Activated CD4-positive, alpha-beta T cell treated with anti-CD3 and anti-CD28 coated beads, Interleukin-2, amount 50 U/mL, for 24 hours (primary cell): Measurements from ENCODE around the gene LYVE1.

Source experiments
- DNase-seq, 2 donors: peaks; one replicate each; pipeline ENCODE4 v3.0.0-alpha.2; 2020; ENCODE audit warnings: low read depth in 1 of 2, low spot score in 1 of 2

Gene LYVE1

DNA sequence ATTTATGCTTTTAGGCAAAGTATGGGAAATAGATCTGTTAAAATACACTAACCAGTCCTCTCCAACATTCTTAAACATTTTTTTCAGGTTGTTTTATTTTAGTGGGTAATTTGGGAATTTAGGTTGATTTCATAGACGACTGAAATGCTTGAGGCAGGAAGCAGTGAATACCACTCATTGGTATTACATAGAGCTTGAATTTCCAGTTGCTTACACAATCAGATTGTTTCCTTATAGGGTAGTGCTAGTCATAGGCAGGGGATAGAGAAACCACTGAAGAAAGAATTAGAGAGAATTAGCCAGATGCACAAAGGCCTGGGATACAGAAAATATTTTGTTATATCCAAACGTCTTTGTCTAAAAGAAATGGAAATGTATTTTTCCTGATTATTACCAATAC lies 23.9 kb upstream of the LYVE1 start:
- no peak for DNase-seq

DNA sequence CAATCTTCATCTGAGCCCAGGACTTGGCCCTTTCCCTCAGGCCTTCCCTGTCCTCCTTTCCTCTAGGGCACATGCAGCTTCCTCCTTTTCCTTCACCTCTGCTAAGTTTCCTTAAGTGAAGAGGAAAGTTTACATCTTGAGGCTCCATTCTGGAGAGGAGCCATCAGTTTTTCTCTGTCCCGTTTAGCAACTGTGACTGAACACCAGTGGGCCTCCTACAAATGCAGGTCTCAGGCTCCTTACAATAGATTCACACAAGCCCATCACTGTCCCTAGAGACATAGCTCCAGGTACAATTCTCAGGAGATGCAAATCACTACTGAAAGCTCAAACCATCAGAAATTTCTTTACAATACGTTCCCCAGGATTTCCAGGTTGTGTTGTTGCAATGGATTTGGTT lies 23.3 kb upstream of the LYVE1 start:
- DNase-seq, result no peak

DNA sequence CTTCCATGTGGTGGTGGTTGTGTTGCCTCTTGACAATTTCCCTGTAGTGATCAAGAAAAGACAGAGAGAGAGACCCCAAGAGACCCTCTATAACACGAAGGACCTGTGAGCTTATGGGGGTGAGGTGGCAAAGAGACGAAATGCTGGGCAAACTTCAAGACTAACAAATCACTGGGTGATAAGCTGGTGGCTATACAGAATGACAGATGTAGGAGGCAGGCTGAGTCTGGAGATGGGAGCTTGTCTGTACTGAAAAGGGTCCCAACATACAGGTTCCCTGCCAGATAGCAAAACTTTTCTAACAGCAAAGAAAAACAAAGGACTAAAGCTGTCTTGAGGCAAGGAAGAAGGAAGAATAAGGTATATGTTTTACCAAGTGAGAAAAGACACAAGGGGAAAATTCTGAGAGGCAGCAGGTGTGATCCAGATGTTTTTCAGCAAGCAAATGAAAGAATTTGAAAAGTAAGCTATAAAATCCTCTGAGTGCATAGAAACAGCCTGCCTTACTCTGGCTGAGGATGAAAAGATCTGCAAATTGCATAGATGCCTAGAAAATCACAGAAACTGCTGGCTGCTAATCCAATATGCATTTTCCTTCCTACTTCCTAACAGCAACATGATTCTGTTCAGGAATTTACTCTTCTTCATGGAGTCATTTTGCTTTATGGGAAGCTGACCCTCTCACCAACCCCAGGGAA lies 21.9 kb upstream of the LYVE1 start:
- no peak for DNase-seq

DNA sequence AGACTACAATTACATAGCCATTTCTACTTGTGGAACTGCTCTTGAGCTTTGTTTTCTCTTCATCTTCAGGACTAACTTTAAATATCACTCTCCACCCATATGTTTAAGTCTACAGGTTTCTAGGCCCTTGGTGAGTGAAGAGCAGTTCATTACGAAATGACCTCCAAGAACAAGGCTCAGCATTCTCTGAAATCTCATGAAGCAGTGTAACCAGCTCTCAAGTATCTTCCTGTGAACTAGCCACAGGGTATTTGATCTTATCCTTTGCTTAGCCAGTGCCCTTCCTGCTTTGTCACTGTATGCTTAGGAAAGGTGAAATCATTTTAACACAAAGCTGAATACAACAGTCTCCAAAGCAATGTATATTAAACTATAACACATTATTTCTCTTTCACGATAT lies 20.4 kb upstream of the LYVE1 start:
- no peak for DNase-seq

DNA sequence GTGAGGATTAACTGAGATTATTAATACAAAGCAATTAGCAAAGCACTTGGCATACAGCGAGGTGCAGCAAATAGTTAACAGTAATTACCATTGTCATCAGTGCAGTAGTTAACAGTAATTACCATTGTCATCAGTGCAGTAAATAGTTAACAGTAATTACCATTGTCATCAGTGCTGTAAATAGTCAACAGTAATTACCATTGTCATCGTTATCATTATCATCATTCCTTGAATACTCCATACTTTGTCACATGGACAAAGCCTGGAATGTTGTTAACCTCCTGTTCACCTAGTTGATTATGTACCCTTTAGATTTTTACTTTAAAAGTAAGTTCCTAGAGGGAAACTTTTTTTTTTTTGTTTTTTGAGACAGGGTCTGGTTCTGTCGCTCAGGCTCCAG lies 19.5 kb upstream of the LYVE1 start:
- DNase-seq, result no peak

DNA sequence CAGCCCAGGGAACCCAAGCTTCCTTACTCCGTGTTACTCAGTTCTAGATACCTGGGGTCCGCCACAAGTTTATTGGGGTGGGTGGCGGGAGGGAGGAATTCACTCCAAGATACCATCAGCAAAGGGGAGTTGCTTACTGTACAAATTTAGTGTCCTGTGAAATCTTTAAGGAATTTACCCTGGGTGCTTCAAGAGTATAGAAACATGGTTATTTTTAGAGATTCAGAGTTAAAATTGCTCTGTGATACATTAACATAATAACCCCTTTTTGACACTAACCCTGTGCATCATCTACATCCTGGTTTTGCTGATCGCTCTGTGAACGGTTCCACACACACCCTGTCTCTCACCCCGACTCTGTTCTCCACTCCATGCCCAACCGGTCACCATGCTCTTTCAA lies 18.9 kb upstream of the LYVE1 start:
- no peak for DNase-seq

DNA sequence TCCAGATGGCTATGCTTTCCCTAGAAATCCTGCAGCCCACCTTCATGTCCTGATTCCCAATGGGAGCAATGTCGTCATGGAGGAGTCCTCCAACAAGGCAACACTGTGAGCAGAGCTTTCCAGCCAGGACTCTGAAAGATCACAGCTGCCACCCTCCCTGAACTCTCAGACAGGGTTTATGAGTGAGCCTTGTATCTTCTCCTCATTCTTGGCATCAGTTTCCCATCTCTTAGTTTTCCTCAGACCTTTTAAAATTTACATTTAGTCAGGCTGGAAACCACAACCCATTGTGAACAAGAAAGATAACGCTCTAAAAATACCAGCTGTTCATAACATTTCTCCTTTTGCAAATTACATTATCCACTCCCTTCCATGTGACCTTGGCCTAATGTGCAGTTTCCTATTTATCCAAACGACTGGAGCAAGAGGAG lies 15.6 kb upstream of the LYVE1 start:
- DNase-seq, result no peak

DNA sequence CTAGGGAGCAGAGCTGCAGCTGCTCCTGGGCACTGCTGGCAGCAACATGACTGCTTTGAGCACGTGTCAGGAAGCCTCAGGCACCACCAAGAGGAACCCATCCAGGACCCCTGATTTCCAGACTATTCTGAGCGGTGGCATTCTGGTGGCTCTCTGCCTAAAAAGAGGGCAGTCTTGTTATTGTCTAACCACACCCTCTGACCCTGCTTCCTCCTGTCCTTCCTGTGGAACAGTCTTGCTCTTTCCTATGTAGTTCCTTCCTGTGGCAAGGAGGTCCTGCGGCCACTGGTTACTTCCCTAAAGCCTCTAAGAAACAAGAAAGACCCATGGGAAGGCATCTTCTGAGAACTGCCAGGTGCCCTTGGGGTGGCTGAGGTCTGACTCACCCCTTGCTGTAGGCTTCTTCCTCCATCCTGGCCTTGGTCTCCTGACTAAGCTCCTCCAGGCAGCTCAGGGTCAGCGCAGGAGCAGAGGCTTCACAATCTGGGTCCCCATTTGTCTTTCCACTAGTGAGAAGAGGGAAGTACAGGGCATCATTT lies 13.1 kb upstream of the LYVE1 start:
- no peak for DNase-seq

DNA sequence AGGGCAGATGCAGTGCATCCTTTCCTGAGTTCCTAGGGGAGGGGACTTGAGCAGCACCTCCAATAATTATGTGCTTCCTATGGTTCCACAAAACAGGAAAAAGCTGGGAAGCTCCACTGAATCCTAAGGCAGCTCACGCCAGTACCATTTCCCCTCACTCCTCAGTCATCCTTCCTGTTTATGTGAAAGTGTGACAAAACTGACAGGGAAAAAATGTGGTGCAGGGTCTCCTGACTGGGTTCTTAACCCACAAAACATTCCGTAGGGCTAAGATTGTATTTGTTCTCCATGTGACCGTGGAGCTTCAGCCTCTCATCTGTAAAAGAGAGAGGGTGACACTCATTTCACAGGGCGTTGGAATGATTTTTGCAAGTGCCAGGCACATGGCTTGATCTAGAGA lies 12.2 kb upstream of the LYVE1 start:
- DNase-seq, result no peak

DNA sequence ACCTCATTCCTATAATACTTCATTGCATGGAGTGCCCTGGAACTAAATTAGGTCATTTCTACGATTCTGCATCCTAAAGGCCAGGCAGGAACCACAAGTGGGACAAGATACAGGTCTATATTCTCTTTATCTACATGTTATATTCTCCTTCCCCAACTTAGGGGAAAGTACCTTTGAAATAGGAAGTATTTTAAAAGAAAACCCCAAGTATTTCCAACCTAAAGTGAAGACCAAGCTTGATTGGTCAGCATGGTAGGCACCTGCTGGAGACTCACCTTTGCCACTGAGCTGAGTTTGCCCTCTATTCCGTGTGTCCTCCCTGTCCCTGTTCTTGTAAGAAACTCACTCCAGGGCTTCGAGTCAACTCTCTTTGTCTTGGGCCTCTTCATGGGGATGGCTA lies 11.2 kb upstream of the LYVE1 start:
- DNase-seq, result no peak

DNA sequence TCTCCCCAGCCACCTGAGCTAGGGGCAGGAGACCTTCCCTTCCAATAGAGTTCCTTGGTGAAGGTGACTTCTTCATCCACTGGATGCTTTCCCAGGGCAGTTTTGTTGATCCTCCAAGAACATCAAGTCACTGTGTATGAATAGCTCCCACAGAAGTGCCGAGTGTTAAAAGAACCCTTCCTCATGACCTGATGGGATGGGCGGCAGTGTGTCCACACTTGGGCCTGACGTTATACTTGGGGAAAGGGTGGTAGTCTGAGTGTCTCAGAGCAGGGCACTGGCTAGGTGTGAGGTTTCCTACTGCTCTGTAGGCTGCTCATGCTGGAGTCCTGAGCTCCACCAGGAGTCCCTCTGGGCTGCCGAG lies 7.6 kb upstream of the LYVE1 start:
- no peak for DNase-seq

DNA sequence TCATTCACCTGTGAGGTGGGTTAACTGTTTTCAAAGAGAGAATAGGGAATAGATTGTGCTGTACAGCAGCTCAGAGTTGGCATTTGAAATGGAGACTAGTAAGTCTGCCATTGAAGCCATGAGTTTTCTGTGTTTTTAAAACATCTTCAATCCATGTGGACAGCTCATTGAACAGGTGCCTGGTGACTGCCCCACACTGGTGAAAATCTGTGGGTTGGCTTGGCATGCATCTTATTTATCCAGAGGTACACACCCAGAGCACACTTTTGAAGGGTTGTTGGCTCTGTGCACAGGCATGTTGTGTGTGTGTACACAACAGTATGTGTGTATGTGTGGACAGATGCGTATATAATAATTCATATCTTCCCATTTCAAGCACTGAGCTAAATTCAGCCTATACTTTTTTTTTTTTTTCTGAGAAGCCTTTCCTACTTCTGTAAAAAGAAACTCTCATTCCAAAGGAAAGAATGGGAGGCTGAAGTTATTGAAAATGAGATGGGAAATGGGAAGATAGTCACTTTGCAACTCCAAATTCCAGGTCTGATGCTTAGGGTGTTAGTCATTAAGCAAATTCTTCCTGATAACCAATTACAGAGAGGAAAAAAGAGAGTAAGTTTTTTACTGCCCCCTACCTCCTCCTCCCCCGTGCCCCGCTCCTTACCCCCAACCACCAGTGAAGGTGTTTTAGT lies 7.0 kb upstream of the LYVE1 start:
- DNase-seq, result no peak

DNA sequence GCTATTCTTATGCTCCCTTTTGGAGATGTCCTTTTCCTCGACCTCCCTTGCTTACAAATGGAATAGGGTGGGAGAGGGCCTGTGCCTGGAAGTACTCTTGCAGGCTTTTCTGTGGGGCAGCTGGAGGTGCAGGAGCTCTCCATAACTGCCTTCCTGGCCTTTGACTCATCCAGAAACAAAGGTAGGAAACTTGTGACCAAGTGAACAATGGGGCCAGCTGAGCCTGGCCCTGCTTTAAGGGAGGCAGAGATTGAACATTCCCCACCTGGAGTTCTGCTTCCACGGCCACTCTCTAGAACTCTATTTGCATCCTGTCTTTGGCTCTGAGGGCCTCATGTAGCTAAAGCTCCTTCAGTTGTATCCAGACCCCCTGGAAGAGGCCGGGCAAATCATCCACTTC lies 5.1 kb upstream of the LYVE1 start:
- DNase-seq, result no peak

DNA sequence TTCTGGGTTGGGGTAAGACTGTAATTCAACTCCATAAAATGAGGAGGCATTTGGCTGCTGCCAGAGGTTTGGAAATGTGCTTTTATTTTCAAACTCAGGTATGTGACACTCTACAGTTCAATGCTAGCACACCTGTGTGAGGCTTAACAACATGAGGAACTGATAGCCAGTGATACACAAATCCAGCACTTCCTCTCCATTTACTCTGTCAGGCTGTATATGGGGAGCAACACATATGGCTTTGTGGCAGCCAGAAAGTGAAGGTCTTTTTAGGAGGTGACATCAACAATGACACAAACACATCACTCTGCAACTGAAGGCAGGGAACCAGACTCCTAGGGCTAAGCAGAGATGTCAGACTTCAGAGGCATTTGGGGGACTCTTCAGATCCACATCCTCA lies 4.6 kb upstream of the LYVE1 start:
- DNase-seq, result no peak

DNA sequence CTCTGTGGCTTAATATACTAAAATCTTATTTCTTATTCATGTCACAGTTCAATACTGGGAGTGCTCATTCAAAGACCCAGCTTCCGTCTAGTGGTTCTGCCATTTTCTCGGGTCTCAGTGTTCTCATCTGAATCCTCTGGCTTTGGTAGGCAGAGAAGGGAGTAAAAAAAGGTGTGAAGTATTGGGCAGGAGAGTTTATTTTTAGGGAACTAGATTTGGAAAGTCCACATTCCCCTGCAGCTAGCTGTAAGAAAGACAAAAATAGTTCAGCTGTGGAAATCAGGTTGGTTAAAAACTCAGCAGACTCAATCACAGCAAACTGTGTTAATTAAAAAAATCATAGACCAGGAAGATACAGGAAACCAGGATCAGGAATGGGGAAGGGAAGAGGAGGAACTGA lies 4.1 kb upstream of the LYVE1 start:
- DNase-seq, result no peak

DNA sequence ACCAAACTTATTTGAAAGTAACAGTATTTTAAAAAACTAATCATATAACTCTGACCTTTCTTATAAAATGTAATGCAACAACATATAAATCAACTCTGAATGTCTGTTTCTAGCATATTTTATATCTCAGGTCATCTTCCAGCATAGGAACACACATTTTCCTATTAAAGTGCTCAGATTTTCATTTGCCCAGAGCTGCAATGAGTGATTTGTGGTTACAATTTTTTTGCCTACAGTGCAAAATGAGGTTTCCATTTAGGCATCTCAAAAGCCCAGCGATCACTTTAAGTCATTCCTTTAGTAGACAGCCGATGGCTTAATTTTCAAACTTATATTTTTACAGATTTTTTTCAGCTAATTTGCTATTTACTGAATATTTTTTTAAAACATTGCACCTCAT lies 1.0 kb downstream of the LYVE1 start:
- DNase-seq, result no peak

DNA sequence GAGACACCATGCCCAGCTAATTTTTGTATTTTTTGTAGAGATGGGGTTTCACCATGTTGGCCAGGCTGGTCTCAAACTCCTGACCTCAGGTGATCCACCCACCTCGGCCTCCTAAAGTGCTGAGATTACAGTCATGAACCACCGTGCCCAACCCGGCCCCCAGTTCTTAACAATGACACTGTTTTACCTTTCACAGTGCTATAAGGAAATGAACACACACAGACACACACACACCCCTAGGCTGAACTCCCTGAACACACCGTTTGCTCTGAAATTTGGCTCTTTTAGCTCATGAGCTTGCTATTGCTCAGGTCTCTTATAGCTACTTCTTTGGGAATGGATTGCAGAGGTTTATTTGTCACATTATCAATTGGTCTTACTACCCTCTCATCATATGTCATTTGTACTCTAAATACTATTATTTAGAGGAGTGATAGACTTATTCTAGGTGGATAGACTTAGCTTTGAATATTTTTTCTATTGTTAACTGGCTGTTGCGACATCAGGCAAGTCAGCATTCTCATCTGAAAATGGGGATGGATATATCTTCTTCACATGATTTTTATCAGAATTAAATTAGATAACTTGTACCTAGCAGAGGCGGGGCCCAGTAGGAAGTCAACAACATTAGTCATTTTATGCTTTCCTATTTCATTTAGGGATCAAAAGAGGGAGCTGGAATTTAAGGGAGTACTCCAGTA lies 2.1 kb downstream of the LYVE1 start:
- DNase-seq, result no peak

DNA sequence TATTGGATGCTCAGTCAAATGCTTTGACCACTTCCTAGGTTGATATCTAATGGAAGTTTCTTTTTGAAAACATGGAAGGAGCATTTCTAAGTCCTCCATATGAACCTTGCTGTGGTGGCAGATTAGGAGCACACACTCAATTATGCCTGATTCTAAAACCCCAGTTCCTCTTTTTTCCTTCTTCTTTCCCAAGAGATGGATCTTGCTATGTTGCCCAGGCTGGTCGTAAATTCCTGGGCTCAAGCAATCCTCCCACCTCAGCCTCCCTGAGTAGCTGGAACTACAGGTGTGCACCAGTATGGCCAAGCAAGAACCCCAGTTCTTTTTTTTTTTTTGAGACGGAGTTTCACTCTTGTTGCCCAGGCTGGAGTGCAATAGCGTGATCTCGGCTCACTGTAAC lies 3.0 kb downstream of the LYVE1 start:
- DNase-seq, result no peak

DNA sequence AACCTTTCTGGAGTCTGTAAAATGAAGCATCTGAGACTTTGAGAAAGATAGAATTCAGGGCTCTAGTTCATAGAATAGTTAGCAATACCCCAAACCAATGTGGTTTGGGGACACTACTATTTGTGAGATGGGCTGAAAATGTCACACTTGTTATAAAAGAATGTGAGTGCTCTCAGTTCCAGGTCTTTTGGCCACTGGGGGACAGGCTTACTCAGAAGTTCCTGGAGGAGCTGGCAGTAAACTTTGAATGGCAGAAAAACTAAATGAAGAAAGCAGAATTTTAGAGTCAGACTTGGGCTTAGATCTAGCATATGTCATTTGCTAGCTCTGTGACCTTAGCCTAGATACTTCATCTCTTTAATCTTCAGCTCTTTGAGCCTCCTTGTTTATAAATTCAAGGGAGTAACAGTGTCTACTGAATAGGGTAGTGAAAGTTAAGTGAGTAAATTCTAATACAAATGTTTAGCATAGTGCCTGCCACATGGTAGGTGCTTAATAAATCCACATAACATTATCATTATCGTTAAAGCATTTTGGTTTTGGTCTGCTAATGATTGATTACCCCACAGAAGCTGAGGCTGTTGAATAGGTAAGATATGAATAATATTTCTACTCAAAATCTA lies 3.7 kb downstream of the LYVE1 start:
- DNase-seq, result no peak

DNA sequence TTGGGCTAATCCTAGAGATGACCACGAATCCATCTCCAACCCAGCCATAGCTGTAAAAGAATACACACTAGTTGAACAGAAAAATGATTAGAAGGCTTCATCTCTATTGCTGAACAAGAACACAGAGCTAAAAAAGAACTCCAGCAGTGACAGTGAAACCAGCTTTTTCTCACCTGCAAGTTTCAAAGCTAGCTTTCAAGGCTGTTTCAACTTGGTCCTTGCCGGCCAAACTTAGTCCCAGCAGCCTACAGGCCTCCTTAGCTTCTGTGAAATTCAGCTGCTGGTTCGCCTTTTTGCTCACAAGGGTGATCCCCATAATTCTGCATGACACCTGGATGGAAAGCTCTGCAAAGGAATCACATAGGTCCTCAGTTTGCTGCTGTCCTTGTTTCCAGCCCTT lies 4.4 kb downstream of the LYVE1 start:
- no peak for DNase-seq

DNA sequence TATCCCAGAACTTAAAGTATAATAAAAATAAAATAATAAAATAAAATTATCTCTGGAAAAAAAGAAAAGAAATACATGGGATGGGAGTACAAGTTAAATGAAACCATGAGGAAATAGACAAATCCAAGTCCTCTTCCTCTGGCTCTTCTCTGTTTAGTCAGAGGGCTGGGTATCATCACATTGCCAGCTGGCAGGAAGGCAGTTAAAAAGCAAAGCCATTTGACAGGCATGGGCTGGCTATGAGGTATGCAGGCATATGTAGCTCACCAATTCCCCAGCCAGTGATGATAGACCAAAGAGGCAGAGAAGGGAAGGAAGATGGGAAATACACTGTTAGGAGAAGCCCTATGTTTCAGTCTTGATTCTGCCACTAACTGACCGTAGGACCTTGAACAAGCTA lies 6.5 kb downstream of the LYVE1 start:
- no peak for DNase-seq
